CD14-positive monocyte (primary cell): Measurements from ENCODE around the gene KIF20A. TPM values are rescaled to one million over a fixed set of nuclear protein-coding genes. Genes with fewer than 3 reads are reported as not detected.

Experiments used
- DNase-seq, 3 donors: peaks; one replicate each; pipeline ENCODE4 v3.0.0-alpha.2; 2011 to 2022
- H2AFZ ChIP-seq: 2 replicates; pipeline ENCODE4 v1.6.0; 2012; ENCODE audit warnings: mild to moderate bottlenecking, low read depth, low read length, inconsistent platforms; ENCODE audit not compliant: insufficient read depth, poor library complexity, severe bottlenecking
- H3K27ac ChIP-seq, 2 donors: 1 replicate in 1 of 2; 2 replicates in 1 of 2; pipeline ENCODE4 v1.5.1; 2012 to 2013; ENCODE audit warnings: low read length in 2 of 2, control low read depth in 1 of 2, inconsistent platforms in 1 of 2, low read depth in 1 of 2, mild to moderate bottlenecking in 1 of 2
- H3K27me3 ChIP-seq, 2 donors: one replicate each; pipeline versions ENCODE4 v1.6.0 to v1.6.1; 2011 to 2013; ENCODE audit warnings: low read length in 2 of 2; ENCODE audit not compliant: control insufficient read depth in 2 of 2, insufficient read depth in 2 of 2
- H3K36me3 ChIP-seq, 2 donors: replicated peaks in 1 of 2; 1 replicate in 1 of 2; 2 replicates in 1 of 2; pipeline versions ENCODE4 v1.5.1 to v1.6.1; 2012 to 2013; ENCODE audit warnings: low read length in 2 of 2, control low read depth in 1 of 2, inconsistent platforms in 1 of 2, mild to moderate bottlenecking in 1 of 2; ENCODE audit not compliant: insufficient read depth in 2 of 2, control insufficient read depth in 1 of 2
- H3K4me1 ChIP-seq, 2 donors: 1 replicate in 1 of 2; 2 replicates in 1 of 2; pipeline versions ENCODE4 v1.5.1 to v1.6.1; 2012 to 2013; ENCODE audit warnings: low read length in 2 of 2, control low read depth in 1 of 2, inconsistent platforms in 1 of 2, mild to moderate bottlenecking in 1 of 2, moderate library complexity in 1 of 2; ENCODE audit not compliant: insufficient read depth in 2 of 2, control insufficient read depth in 1 of 2
- H3K4me2 ChIP-seq: replicated peaks from 2 replicates; pipeline ENCODE3; 2012; ENCODE audit warnings: low read length, moderate library complexity, mild to moderate bottlenecking; ENCODE audit not compliant: poor library complexity, severe bottlenecking; ENCODE audit errors: extremely low read depth
- H3K4me3 ChIP-seq, 3 experiments: fragments of 200-600 bp in 1 of 3; sonication (generic) in 1 of 3; replicated peaks in 1 of 3; 1 replicate in 2 of 3; 2 replicates in 1 of 3; pipeline ENCODE4 v1.5.1; 2011 to 2013; ENCODE audit warnings: low read length in 3 of 3, mild to moderate bottlenecking in 3 of 3, control low read depth in 2 of 3, low read depth in 2 of 3, inconsistent platforms in 1 of 3, moderate library complexity in 1 of 3
- H3K79me2 ChIP-seq: 2 replicates; pipeline ENCODE4 v1.6.0; 2012; ENCODE audit warnings: mild to moderate bottlenecking, control low read depth, inconsistent platforms, low read length, moderate library complexity; ENCODE audit not compliant: insufficient read depth
- H3K9ac ChIP-seq: 2 replicates; pipeline ENCODE4 v1.6.0; 2017; ENCODE audit warnings: low read length, mild to moderate bottlenecking; ENCODE audit not compliant: insufficient read depth, poor library complexity, severe bottlenecking
- H3K9me3 ChIP-seq, 2 donors: replicated peaks in 1 of 2; 1 replicate in 1 of 2; 2 replicates in 1 of 2; pipeline versions ENCODE4 v1.5.1 to v1.6.1; 2012 to 2013; ENCODE audit warnings: low read length in 2 of 2, control low read depth in 1 of 2; ENCODE audit not compliant: control insufficient read depth in 1 of 2, insufficient read depth in 1 of 2
- H4K20me1 ChIP-seq: 2 replicates; pipeline ENCODE4 v1.6.0; 2012; ENCODE audit warnings: mild to moderate bottlenecking, low read length, control low read depth, moderate library complexity; ENCODE audit not compliant: insufficient read depth
- H3K27ac Mint-ChIP-seq, 7 donors: one replicate each; pipeline ENCODE4 v1.8.0; 2020; ENCODE audit warnings: mild to moderate bottlenecking in 7 of 7, mixed read lengths in 7 of 7, moderate library complexity in 6 of 7, inconsistent platforms in 2 of 7
- H3K27me3 Mint-ChIP-seq, 3 donors: one replicate each; pipeline ENCODE4 v1.8.0; 2021 to 2022; ENCODE audit warnings: low read depth in 3 of 3, mild to moderate bottlenecking in 3 of 3, mixed read lengths in 3 of 3, moderate library complexity in 3 of 3, inconsistent platforms in 1 of 3
- H3K36me3 Mint-ChIP-seq, 2 donors: one replicate each; pipeline ENCODE4 v1.8.0; 2020; ENCODE audit warnings: mixed read lengths in 2 of 2, inconsistent platforms in 1 of 2, mild to moderate bottlenecking in 1 of 2
- H3K4me1 Mint-ChIP-seq: one replicate; pipeline ENCODE4 v1.8.0; 2020; ENCODE audit warnings: mild to moderate bottlenecking, mixed read lengths
- H3K4me3 Mint-ChIP-seq, 2 donors: one replicate each; pipeline ENCODE4 v1.8.0; 2020; ENCODE audit warnings: mild to moderate bottlenecking in 2 of 2, mixed read lengths in 2 of 2, moderate library complexity in 1 of 2
- H3K9me3 Mint-ChIP-seq, 7 donors: one replicate each; pipeline ENCODE4 v1.8.0; 2020 to 2022; ENCODE audit warnings: mixed read lengths in 7 of 7, mild to moderate bottlenecking in 6 of 7, moderate library complexity in 6 of 7, inconsistent platforms in 2 of 7
- WGBS: methylation state at CpG from one replicate; pipeline ENCODE4 v1.1.5; 2013; ENCODE audit warnings: missing lambda C conversion rate; ENCODE audit not compliant: insufficient coverage; 5-methylcytosine and 5-hydroxymethylcytosine counted together
- intact Hi-C, 2 donors: fragments of 100-400 bp; cut with micrococcal nuclease; formaldehyde crosslinking; loops; one replicate each; pipeline versions ENCODE4 v1.15.0 to v1.15.1; 2023
- polyA plus RNA-seq, 3 donors: library from polyadenylated mRNA; depleted of rRNA in 1 of 3; unstranded in 2 of 3; stranded (reverse) in 1 of 3; fragments of 300-500 nt in 2 of 3; fragments of >200 nt in 1 of 3; fragmentation: Illumina TruSeq in 2 of 3; gene quantifications; 1 replicate in 2 of 3; 2 replicates in 1 of 3; pipeline ENCODE4 v1.2.3, GENCODE V29; 2012 to 2021
- TF ChIP-seq, protein P1 (sequence below): fragments of 200-600 bp; IDR thresholded peaks from one replicate; pipeline ENCODE4 v1.8.0; 2022; ENCODE audit warnings: antibody characterized with exemption, mild to moderate bottlenecking

KIF20A gene
- polyA plus RNA-seq, 3 donors = not detected

DNA sequence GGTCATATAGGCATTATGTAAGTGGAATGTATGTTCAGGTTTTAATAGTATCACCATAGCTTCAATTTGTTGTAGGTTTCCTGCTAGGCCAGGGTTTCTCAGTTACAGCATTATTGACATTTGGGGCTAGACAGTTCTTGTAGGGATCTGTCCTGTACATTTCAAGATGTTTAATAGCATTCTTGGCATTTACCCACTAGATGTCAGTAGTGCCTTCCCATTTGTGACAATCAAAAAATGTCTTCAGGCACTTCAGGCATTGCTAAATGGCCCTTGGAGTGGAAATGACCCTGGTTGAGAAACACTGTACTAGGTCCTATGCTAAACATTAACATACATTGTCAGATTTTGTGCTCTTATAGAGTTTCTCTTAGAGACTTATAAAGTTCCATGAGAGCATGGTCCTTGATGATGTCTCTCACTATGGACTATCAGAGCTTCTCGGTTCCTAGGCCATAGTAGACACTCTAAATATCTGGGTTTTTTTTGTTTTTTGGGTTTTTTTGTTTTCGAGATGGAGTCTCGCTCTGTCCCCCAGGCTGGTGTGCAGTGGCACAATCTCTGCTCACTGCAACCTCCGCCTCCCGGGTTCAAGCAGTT is 1.4 kb downstream of the KIF20A start:
- Histone ChIP-seq H3K4me3 (no peak overlapping the region), H3K4me1 (peaks cover 24 to 28% of the 10 kb centered on the region in 2 donors), H4K20me1 (peaks cover 5% of the 10 kb centered on the region), H3K79me2 (peaks cover 59% of the 10 kb centered on the region), H3K9ac (no peak overlapping the region), H3K27ac (no peak overlapping the region), H3K4me2 (peak overlapping the region; percentile 99), H3K36me3 (peaks cover 40 to 55% of the 10 kb centered on the region in 2 donors), H3K27me3 (no peaks in the 10 kb centered on the region), H2AFZ (no peak overlapping the region), H3K9me3 (no peaks in the 10 kb centered on the region)
- peaks cover 4% of the 10 kb centered on the region for H3K4me1 Mint-ChIP-seq
- H3K27me3 Mint-ChIP-seq = peaks cover 0 to 2% (median 0%) of the 10 kb centered on the region in 3 donors
- H3K27ac Mint-ChIP-seq = peak overlapping the region in 3 of 7 donors; percentile 33 to 88 (median 57)
- intact Hi-C loops = loop anchor here in 1 of 2 donors (10.0 kb wide), 1 partner anchor 235 kb away; no protein-coding TSS in a partner anchor
- H3K36me3 Mint-ChIP-seq = peaks cover 44 to 61% of the 10 kb centered on the region in 2 donors
- no peak overlapping the region for H3K4me3 Mint-ChIP-seq
- 100% methylated on average over 3 of the region's 5 CpGs for WGBS
- TF ChIP-seq, protein P1, sequence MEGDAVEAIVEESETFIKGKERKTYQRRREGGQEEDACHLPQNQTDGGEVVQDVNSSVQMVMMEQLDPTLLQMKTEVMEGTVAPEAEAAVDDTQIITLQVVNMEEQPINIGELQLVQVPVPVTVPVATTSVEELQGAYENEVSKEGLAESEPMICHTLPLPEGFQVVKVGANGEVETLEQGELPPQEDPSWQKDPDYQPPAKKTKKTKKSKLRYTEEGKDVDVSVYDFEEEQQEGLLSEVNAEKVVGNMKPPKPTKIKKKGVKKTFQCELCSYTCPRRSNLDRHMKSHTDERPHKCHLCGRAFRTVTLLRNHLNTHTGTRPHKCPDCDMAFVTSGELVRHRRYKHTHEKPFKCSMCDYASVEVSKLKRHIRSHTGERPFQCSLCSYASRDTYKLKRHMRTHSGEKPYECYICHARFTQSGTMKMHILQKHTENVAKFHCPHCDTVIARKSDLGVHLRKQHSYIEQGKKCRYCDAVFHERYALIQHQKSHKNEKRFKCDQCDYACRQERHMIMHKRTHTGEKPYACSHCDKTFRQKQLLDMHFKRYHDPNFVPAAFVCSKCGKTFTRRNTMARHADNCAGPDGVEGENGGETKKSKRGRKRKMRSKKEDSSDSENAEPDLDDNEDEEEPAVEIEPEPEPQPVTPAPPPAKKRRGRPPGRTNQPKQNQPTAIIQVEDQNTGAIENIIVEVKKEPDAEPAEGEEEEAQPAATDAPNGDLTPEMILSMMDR = peak; percentile 58
- H3K9me3 Mint-ChIP-seq = no peaks in the 10 kb centered on the region
- peak; percentile 24 to 54 (median 52) for DNase-seq

DNA sequence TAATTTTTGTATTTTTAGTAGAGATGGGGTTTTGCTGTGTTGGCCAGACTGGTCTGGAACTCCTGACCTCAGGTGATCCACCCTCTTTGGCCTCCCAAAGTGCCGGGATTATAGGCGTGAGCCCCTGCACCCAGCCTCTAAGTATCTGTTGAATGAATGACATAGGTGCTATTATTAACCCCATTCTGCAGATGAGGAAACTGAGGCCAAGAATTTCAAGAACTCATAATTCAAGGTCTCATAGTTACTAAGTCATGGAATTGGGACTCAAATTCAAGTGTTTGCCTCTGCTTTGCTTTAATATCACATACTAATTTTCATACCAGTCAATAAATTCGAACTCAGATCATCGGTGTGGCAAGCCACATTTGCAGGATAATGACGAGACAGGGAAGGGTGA is 1.9 kb downstream of the KIF20A start:
- Mint-ChIP-seq H3K9me3 (no peaks in the 10 kb centered on the region), H3K27me3 (peaks cover 0 to 2% (median 0%) of the 10 kb centered on the region in 3 donors)
- 100% methylated on average over 3 of the region's 5 CpGs for WGBS

More for the DNA sequence above, 1.9 kb downstream of the KIF20A start:
- H3K4me2 ChIP-seq = no peak overlapping the region
- Mint-ChIP-seq H3K4me3 (no peak overlapping the region), H3K36me3 (peaks cover 46 to 61% of the 10 kb centered on the region in 2 donors), H3K4me1 (peaks cover 9% of the 10 kb centered on the region), H3K27ac (peak overlapping the region in 2 of 7 donors; percentile 33 to 88)
- peaks cover 53% of the 10 kb centered on the region for H3K79me2 ChIP-seq
- no peaks in the 10 kb centered on the region for H3K27me3 ChIP-seq
- no peak for DNase-seq
- no peak overlapping the region for H2AFZ ChIP-seq
- no peaks in the 10 kb centered on the region for H3K9me3 ChIP-seq
- peaks cover 39 to 56% of the 10 kb centered on the region in 2 donors for H3K36me3 ChIP-seq
- no peak overlapping the region for H3K9ac ChIP-seq
- no peak overlapping the region for H3K4me3 ChIP-seq
- H3K4me1 ChIP-seq = peaks cover 27 to 31% of the 10 kb centered on the region in 2 donors
- no peak overlapping the region for H3K27ac ChIP-seq
- intact Hi-C loops = loop anchor here in 1 of 2 donors (10.0 kb wide), 1 partner anchor 234 kb away; no protein-coding TSS in a partner anchor
- peaks cover 5% of the 10 kb centered on the region for H4K20me1 ChIP-seq
- TF ChIP-seq, protein P1 = no peak
